K562 (cell line): ENCODE results near the gene INO80D. TPM values are rescaled to one million over a fixed set of nuclear protein-coding genes. Genes with fewer than 3 reads are reported as not detected.
A peak's percentile ranks its signal among the peaks of the same experiment; 100 is the strongest.

Source experiments
- ATAC-seq: fragments of 200-7000 bp; cut with Tn5 transposase; 3 replicates; pipeline ENCODE4 v1.9.1; 2020; ENCODE audit warnings: moderate library complexity
- BruUV-seq: library from RNA; stranded (reverse); fragments of 400-500 nt; replicated peaks from 2 replicates; lab custom pipeline; 2021; lab: Mats Ljungman, UMichigan
- CTCF ChIA-PET: fragments of 300-600 bp; formaldehyde crosslinking; extraction: SDS; loops from one replicate; lab custom pipeline; 2021; ENCODE audit warnings: low intra/inter-chr PET ratio; lab: Yijun Ruan, JAX
- POLR2A ChIA-PET: fragments of 300-600, 350-650 bp; sonication (Branson Sonifier 250); formaldehyde crosslinking; extraction: SDS; loops from one replicate; lab custom pipeline; 2021; ENCODE audit warnings: antibody characterized with exemption, inconsistent platforms; lab: Yijun Ruan, JAX
- DNase-seq, 4 experiments: peaks; one replicate each; pipeline versions ENCODE4 v3.0.0 to v3.0.0-alpha.2; 2011 to 2018; ENCODE audit warnings: low spot score in 3 of 4, mixed read lengths in 3 of 4; ENCODE audit errors: extremely low read depth in 1 of 4
- FAIRE-seq: peaks from 2 replicates; lab custom pipeline; 2011; peaks lifted over from hg19 to GRCh38; lab: Jason Lieb, UNC
- H2AFZ ChIP-seq: 2 replicates; pipeline ENCODE4 v1.6.0; 2011; ENCODE audit warnings: low read depth, low read length, control low read depth, inconsistent platforms
- H3K27ac ChIP-seq: fragments of 200-600 bp; 3 replicates; pipeline ENCODE4 v1.8.0; 2011; ENCODE audit warnings: low read depth, mild to moderate bottlenecking, control low read depth, inconsistent platforms, low read length, moderate library complexity, mixed read lengths; ENCODE audit errors: extremely low read depth
- H3K27me3 ChIP-seq, 2 experiments: fragments of 300-600 bp in 1 of 2; 2 replicates in 1 of 2; 3 replicates in 1 of 2; pipeline versions ENCODE4 v1.6.0 to v1.8.0; 2011; ENCODE audit warnings: inconsistent platforms in 2 of 2, low read length in 2 of 2, mild to moderate bottlenecking in 1 of 2, mixed read lengths in 1 of 2, moderate library complexity in 1 of 2; ENCODE audit not compliant: control insufficient read depth in 2 of 2, insufficient read depth in 2 of 2
- H3K36me3 ChIP-seq: fragments of 300-600 bp; 3 replicates; pipeline ENCODE4 v1.8.0; 2011; ENCODE audit warnings: mild to moderate bottlenecking, low read length, inconsistent platforms; ENCODE audit not compliant: control insufficient read depth, insufficient read depth
- H3K4me1 ChIP-seq, 2 experiments: fragments of 200-600 bp in 1 of 2; replicated peaks in 1 of 2; 2 replicates in 1 of 2; 3 replicates in 1 of 2; pipeline versions ENCODE4 v1.5.1 to v1.8.0; 2011; ENCODE audit warnings: inconsistent platforms in 2 of 2, low read length in 2 of 2, mild to moderate bottlenecking in 1 of 2, mixed read lengths in 1 of 2, moderate library complexity in 1 of 2; ENCODE audit not compliant: control insufficient read depth in 2 of 2, insufficient read depth in 2 of 2
- H3K4me2 ChIP-seq: 2 replicates; pipeline ENCODE4 v1.6.1; 2011; ENCODE audit warnings: low read length, control low read depth, inconsistent platforms, mixed read lengths; ENCODE audit not compliant: insufficient read depth
- H3K4me3 ChIP-seq: fragments of 200-600 bp; sonication (generic), shearing (Covaris generic); 2 replicates; pipeline ENCODE4 v1.5.1; 2016; ENCODE audit warnings: control low read depth, inconsistent platforms
- H3K79me2 ChIP-seq: fragments of 200-600 bp; 3 replicates; pipeline ENCODE4 v1.8.0; 2011; ENCODE audit warnings: low read length, inconsistent platforms; ENCODE audit not compliant: control insufficient read depth, insufficient read depth
- H3K9ac ChIP-seq, 2 experiments: 2 replicates each; pipeline versions ENCODE4 v1.6.0 to v1.6.1; 2011; ENCODE audit warnings: low read depth in 2 of 2, low read length in 2 of 2, control low read depth in 1 of 2, inconsistent platforms in 1 of 2, mild to moderate bottlenecking in 1 of 2, mixed read lengths in 1 of 2; ENCODE audit not compliant: insufficient read depth in 1 of 2
- H3K9me1 ChIP-seq: one replicate; pipeline ENCODE4 v1.6.0; 2011; ENCODE audit warnings: inconsistent platforms, mild to moderate bottlenecking, low read length, moderate library complexity; ENCODE audit not compliant: control insufficient read depth, insufficient read depth
- H3K9me3 ChIP-seq: replicated peaks from 2 replicates; pipeline ENCODE4 v1.5.1; 2011; ENCODE audit warnings: low read depth, low read length, inconsistent platforms; ENCODE audit not compliant: control insufficient read depth, insufficient read depth
- H4K20me1 ChIP-seq: replicated peaks from 2 replicates; pipeline ENCODE4 v1.6.1; 2011; ENCODE audit warnings: low read length, inconsistent platforms, mixed read lengths; ENCODE audit not compliant: control insufficient read depth, insufficient read depth
- CC2D1A ChIP-seq: fragments of 450-650 bp; IDR thresholded peaks from 2 replicates; pipeline ENCODE4 v1.6.1; 2017; ENCODE audit warnings: mild to moderate bottlenecking
- FIP1L1 ChIP-seq: fragments of 200-400 bp; formaldehyde crosslinking; IDR thresholded peaks from 2 replicates; pipeline ENCODE4 v1.6.1; 2018; ENCODE audit warnings: mild to moderate bottlenecking, low read depth, low read length; ENCODE audit not compliant: poor library complexity, severe bottlenecking
- GTF2E2 ChIP-seq: fragments of 200-800 bp; sonication (Bioruptor generic); IDR thresholded peaks from 2 replicates; pipeline ENCODE4 v1.6.1; 2016; ENCODE audit warnings: missing genetic modification characterization, missing compliant biosample characterization
- KAT8 ChIP-seq: fragments of 450-650 bp; IDR thresholded peaks from 2 replicates; pipeline ENCODE4 v1.6.1; 2016; ENCODE audit warnings: low read depth, mild to moderate bottlenecking
- STAT5A ChIP-seq: IDR thresholded peaks from 2 replicates; pipeline ENCODE4 v1.6.1; 2012; ENCODE audit warnings: low read length, inconsistent platforms, borderline replicate concordance
- ZNF551 ChIP-seq: fragments of 250-450 bp; sonication (Bioruptor Pico); IDR thresholded peaks from 2 replicates; pipeline ENCODE4 v1.5.0; 2021; ENCODE audit warnings: mild to moderate bottlenecking, moderate library complexity
- WGBS: fragments of 100-300 bp; shearing (Covaris generic); methylation state at CpG from one replicate; pipeline ENCODE4 v1.1.6; 2016; ENCODE audit warnings: low coverage, mixed read lengths; ENCODE audit not compliant: insufficient coverage; ENCODE audit errors: missing lambda C conversion rate; 5-methylcytosine and 5-hydroxymethylcytosine counted together
- in situ Hi-C: fragments of 300-500 bp; cut with MboI; formaldehyde crosslinking; loops from 4 replicates; pipeline ENCODE4 v1.15.0; 2018; ENCODE audit warnings: inconsistent platforms, mixed read lengths
- intact Hi-C: fragments of 100-400 bp; cut with micrococcal nuclease; formaldehyde crosslinking; loops from 2 replicates; pipeline ENCODE4 v1.14.2; 2022
- polyA plus RNA-seq, 8 experiments: library from polyadenylated mRNA; depleted of rRNA in 4 of 8; stranded (reverse) in 5 of 8; unstranded in 3 of 8; fragments of >200 nt; fragmentation: Nextera tagmentation in 2 of 8; fragmentation: Illumina TruSeq in 1 of 8; extraction: Ambion mirVana in 2 of 8; extraction: Trizol in 1 of 8; gene quantifications; 2 replicates each; pipeline versions ENCODE4 v1.2.1 to v1.2.3, GENCODE V29; 2011 to 2014; ENCODE audit warnings: inconsistent platforms in 1 of 8, missing spikeins in 1 of 8
- total RNA-seq, 7 experiments: library from RNA; depleted of rRNA in 6 of 7; stranded (reverse); fragments of >200 nt in 6 of 7; fragmentation: Illumina TruSeq in 2 of 7; extraction: Trizol in 2 of 7; gene quantifications; 2 replicates each; pipeline versions ENCODE4 v1.2.1 to v1.2.3, GENCODE V29; 2011 to 2021; ENCODE audit warnings: low replicate concordance in 1 of 7
- TF ChIP-seq, protein P1 (sequence below), 3 experiments: IDR thresholded peaks in 2 of 3; conservative IDR thresholded peaks in 1 of 3; 2 replicates each; pipeline ENCODE4 v1.5.1; 2011 to 2012; ENCODE audit warnings: low read length in 3 of 3, mild to moderate bottlenecking in 3 of 3, control low read depth in 2 of 3, improper control_type of control experiment in 1 of 3, inconsistent platforms in 1 of 3, low read depth in 1 of 3, mixed read lengths in 1 of 3, moderate library complexity in 1 of 3; ENCODE audit not compliant: insufficient read depth in 2 of 3
- TF ChIP-seq, protein P2 (sequence below): fragments of 200-800 bp; sonication (Bioruptor generic); IDR thresholded peaks from 2 replicates; pipeline ENCODE4 v1.6.1; 2016; ENCODE audit warnings: missing genetic modification characterization, missing compliant biosample characterization

Gene INO80D
- total and polyA plus RNA-seq, 9 of the 15 experiments (the other 6 are each of a cell fraction or from before 2014, with no cell fraction given), result 0.64 to 8.1 (median 2.9) TPM

DNA sequence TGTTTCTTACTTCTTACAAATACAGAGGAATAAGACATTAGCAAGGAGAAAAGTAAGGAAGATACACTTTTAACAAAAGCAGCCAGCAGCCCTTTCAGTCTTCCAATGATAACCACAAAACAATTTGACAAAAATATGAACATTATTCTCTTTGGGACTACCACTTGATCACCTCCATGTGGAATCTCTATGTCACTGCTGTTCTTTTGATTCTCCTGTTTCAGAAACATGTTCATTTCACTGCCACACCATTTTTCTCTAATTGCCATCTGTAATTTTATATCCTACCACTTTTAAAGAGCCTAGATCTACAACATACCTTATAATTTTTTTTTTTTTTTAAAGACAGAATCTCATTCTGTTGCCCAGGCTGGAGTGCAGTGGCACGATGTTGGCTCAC is 10.9 kb downstream of the INO80D start:
- ChIA-PET POLR2A (no interaction called here), CTCF (interaction anchor here (0.7 kb wide), 1 partner anchor 183 kb away, joined by 3 read pairs; no protein-coding TSS in a partner anchor)
- peaks cover 82% of the 10 kb centered on the region for H3K79me2 ChIP-seq
- H3K4me1 ChIP-seq, result peaks cover 9 to 11% of the 10 kb centered on the region in 2 experiments; a peak in 4 of 5 replicates
- in situ Hi-C loops, result no loop called here
- no peak for TF ChIP-seq KAT8
- TF ChIP-seq, protein P1, sequence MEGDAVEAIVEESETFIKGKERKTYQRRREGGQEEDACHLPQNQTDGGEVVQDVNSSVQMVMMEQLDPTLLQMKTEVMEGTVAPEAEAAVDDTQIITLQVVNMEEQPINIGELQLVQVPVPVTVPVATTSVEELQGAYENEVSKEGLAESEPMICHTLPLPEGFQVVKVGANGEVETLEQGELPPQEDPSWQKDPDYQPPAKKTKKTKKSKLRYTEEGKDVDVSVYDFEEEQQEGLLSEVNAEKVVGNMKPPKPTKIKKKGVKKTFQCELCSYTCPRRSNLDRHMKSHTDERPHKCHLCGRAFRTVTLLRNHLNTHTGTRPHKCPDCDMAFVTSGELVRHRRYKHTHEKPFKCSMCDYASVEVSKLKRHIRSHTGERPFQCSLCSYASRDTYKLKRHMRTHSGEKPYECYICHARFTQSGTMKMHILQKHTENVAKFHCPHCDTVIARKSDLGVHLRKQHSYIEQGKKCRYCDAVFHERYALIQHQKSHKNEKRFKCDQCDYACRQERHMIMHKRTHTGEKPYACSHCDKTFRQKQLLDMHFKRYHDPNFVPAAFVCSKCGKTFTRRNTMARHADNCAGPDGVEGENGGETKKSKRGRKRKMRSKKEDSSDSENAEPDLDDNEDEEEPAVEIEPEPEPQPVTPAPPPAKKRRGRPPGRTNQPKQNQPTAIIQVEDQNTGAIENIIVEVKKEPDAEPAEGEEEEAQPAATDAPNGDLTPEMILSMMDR (IDR thresholded peaks at IDR 0.05 in 2 of 3, conservative IDR thresholded peaks at IDR 0.05 in 1 of 3; ENCODE audit: insufficient read depth in 2 of 3, low read depth in 1 of 3, low read length in 3 of 3), result peak in 1 of 3 experiments; percentile 19; a peak in 1 of 6 replicates
- no peak overlapping the region for H3K9ac ChIP-seq
- H3K4me2 ChIP-seq, result no peak overlapping the region
- FAIRE-seq (no peak), ATAC-seq (peak; percentile 37; the same call in 2 of the 3 replicates), DNase-seq (no peak)
- no peaks in the 10 kb centered on the region for H3K9me3 ChIP-seq
- no peaks in the 10 kb centered on the region for H3K27me3 ChIP-seq
- H3K27ac ChIP-seq, result no peak overlapping the region
- H3K9me1 ChIP-seq, result no peaks in the 10 kb centered on the region
- no peaks in the 10 kb centered on the region for H3K36me3 ChIP-seq
- H4K20me1 ChIP-seq, result no peaks in the 10 kb centered on the region
- no TSS peak for BruUV-seq
- 80% methylated on average over 1 of the region's 1 CpG for WGBS
- no peak overlapping the region for H2AFZ ChIP-seq
- intact Hi-C loops, result no loop called here
- no peak overlapping the region for H3K4me3 ChIP-seq

- ChIA-PET POLR2A (interaction anchor here (0.8 to 3.0 kb wide), 4 partner anchors 8 to 15 kb away, joined by 4 to 9 read pairs (median 6); no protein-coding TSS in a partner anchor), CTCF (no interaction called here)
- H3K4me3 ChIP-seq, result no peak overlapping the region
- peaks cover 83% of the 10 kb centered on the region for H3K79me2 ChIP-seq
- H3K4me1 ChIP-seq, result peaks cover 19% of the 10 kb centered on the region in 2 experiments; a peak in 4 of 5 replicates
- H2AFZ ChIP-seq, result no peak overlapping the region
- in situ Hi-C loops (no loop called here), intact Hi-C loops (no loop called here)
- 57% methylated on average over 1 of the region's 1 CpG for WGBS
- H3K9me1 ChIP-seq, result no peaks in the 10 kb centered on the region
- H3K9ac ChIP-seq, result peak overlapping the region in 1 of 2 experiments; percentile 52; a peak in 1 of 4 replicates
- DNase-seq, result no peak
- BruUV-seq, result no TSS peak
- FAIRE-seq, result no peak
- H4K20me1 ChIP-seq, result no peaks in the 10 kb centered on the region
- no peaks in the 10 kb centered on the region for H3K36me3 ChIP-seq
- no peak for ATAC-seq
- H3K27me3 ChIP-seq, result no peaks in the 10 kb centered on the region
- no peak overlapping the region for H3K4me2 ChIP-seq
- peak overlapping the region; percentile 47; the same call in 1 of the 3 replicates for H3K27ac ChIP-seq
- H3K9me3 ChIP-seq, result no peaks in the 10 kb centered on the region
- TF ChIP-seq ZNF551 (no peak), GTF2E2 (no peak), FIP1L1 (no peak), CC2D1A (no peak), STAT5A (no peak)
- TF ChIP-seq, protein P2, sequence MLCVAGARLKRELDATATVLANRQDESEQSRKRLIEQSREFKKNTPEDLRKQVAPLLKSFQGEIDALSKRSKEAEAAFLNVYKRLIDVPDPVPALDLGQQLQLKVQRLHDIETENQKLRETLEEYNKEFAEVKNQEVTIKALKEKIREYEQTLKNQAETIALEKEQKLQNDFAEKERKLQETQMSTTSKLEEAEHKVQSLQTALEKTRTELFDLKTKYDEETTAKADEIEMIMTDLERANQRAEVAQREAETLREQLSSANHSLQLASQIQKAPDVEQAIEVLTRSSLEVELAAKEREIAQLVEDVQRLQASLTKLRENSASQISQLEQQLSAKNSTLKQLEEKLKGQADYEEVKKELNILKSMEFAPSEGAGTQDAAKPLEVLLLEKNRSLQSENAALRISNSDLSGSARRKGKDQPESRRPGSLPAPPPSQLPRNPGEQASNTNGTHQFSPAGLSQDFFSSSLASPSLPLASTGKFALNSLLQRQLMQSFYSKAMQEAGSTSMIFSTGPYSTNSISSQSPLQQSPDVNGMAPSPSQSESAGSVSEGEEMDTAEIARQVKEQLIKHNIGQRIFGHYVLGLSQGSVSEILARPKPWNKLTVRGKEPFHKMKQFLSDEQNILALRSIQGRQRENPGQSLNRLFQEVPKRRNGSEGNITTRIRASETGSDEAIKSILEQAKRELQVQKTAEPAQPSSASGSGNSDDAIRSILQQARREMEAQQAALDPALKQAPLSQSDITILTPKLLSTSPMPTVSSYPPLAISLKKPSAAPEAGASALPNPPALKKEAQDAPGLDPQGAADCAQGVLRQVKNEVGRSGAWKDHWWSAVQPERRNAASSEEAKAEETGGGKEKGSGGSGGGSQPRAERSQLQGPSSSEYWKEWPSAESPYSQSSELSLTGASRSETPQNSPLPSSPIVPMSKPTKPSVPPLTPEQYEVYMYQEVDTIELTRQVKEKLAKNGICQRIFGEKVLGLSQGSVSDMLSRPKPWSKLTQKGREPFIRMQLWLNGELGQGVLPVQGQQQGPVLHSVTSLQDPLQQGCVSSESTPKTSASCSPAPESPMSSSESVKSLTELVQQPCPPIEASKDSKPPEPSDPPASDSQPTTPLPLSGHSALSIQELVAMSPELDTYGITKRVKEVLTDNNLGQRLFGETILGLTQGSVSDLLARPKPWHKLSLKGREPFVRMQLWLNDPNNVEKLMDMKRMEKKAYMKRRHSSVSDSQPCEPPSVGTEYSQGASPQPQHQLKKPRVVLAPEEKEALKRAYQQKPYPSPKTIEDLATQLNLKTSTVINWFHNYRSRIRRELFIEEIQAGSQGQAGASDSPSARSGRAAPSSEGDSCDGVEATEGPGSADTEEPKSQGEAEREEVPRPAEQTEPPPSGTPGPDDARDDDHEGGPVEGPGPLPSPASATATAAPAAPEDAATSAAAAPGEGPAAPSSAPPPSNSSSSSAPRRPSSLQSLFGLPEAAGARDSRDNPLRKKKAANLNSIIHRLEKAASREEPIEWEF (CRISPR knock-in tag), result no peak
Measured at GRCh38 chr2:206071807-206072206, 14.2 kb downstream of the INO80D start.
